ENCODE data around the gene GSE1.

GSE1 gene

GRCh38 chr16:85612801-85613603 lies at the start of gene GSE1:
GSE1 (plus strand) TSS chr16:85613322; CDS start chr16:85613392, 70 bp downstream.
- peak in 1 of 2 donors; percentile 12 for DNase-seq (ENCODE audit: low read depth in 2 of 2)

- DNase-seq (ENCODE audit: low read depth in 2 of 2) = no peak
Measured at GRCh38 chr16:85563515-85564276, 49.4 kb upstream of the GSE1 start.

DNA sequence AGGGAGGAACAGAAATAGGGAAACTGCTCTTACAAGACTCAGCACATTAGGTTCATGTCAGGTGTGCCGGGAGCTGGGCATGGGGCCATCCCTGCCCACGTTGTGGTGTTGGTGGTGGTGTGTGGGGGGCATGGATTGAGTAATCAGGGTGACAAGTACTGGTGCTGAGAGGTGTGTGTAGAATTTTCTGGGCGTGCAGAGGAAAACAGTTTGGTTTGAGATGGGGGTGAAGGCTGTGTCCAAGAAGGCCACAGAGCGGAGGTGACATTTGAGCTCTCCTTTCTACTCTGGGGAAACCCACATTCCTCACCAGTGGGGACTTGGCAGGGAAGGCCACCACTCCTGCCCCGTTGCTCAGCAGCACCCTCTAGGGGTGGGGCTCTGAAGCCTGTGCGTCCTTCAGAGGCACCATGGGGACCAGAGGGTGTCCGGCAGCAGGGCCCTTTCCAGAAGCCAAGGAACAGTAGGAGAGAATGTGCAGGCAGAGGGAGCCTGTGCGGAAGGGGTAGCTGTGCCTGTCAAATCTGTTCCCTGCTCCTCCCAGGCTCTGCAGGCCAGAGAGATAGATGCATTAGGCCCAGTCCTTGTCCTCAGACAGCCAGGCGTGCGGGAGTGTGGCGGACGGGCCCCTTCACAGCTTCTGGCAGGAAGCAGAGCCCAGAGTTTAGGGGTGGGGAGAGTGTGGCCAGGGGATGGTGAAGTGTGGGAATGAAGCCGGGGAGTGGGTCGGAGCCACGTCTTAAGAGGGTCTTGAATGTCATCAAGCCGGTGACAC lies 48.7 kb upstream of the GSE1 start:
- DNase-seq (ENCODE audit: low read depth in 2 of 2) = no peak

- no peak for DNase-seq (ENCODE audit: low read depth in 2 of 2)
Measured at GRCh38 chr16:85565340-85565739, 47.8 kb upstream of the GSE1 start.

- no peak for DNase-seq (ENCODE audit: low read depth in 2 of 2)
Measured at GRCh38 chr16:85565801-85566526, 47.2 kb upstream of the GSE1 start.

- no peak for DNase-seq (ENCODE audit: low read depth in 2 of 2)
Measured at GRCh38 chr16:85566561-85567100, 46.5 kb upstream of the GSE1 start.

GRCh38 chr16:85567101-85567866 lies 45.8 kb upstream of the GSE1 start:
- no peak for DNase-seq (ENCODE audit: low read depth in 2 of 2)

- DNase-seq (ENCODE audit: low read depth in 2 of 2) = no peak
Measured at GRCh38 chr16:85567935-85568334, 45.2 kb upstream of the GSE1 start.

- no peak for DNase-seq (ENCODE audit: low read depth in 2 of 2)
Measured at GRCh38 chr16:85568519-85568918, 44.6 kb upstream of the GSE1 start.

DNA sequence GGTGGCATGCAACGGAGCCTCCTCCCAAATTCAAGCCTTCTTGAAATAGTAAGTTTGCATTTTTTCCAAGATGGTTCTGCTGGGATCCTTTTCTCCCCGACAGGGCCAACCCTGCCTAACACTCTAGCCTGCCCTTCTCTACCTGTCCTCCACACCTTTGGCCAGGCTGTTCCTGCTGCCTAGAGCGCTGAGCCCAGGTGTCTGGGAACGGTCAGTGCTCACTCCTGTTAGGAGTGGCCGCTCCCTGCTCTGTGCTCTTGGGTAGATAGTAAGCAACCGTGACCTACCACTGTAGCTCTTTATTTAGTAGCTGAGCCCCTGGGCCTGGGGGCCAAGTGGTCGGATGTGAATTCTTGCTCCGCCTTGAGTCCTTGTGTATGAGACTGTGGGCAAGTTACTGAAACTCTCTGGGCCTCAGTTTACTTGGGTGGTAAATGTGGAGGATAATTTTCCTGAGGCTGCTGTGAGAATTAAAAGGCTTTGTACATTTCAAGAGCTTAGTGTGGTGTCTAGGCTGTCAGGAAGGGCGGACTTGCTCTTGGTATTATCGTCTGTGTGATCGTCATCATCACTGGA lies 44.0 kb upstream of the GSE1 start:
- no peak for DNase-seq (ENCODE audit: low read depth in 2 of 2)

GRCh38 chr16:85569615-85570212 lies 43.4 kb upstream of the GSE1 start:
- no peak for DNase-seq (ENCODE audit: low read depth in 2 of 2)

- DNase-seq (ENCODE audit: low read depth in 2 of 2) = no peak
Measured at GRCh38 chr16:85570213-85570734, 42.8 kb upstream of the GSE1 start.

DNA sequence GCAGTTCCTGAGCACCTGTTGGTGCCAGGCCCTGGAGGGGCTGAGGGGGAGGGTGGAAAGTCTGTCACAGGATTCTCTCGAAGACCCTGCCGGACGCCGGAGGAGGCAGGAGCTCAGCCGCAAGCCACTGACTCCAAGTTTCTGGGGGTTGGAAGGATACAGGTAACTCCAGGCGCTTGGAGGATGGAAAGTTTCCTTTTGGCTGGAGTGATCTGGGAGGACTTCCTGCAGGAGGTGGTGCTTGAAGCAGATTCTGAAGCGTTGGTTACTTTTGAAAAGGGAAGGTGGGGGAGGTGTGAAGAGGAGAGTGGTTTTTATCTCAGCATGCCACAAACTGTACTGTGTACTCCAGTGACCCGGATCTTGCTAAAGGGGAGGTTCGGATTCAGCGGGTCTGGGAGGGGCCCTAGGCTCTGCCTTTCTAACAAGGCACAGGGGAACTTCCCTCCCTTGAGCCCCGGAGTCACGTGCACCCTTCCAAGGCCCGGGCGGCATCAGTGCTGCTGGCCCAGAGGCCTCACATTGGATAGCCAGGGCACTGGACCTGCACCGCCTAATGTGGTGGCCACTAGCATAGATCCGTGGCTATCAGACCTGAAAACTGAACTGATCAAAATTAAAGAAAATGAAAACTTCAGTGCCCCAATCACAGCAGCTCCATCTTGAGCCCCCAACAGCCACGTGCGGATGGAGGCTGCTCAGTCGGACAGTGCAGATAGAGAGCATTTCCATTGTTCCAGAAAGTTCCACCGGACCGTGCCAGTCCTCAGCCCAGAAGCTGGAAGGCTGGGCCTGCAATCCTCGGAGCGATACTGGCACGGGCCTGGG lies 42.2 kb upstream of the GSE1 start:
- no peak for DNase-seq (ENCODE audit: low read depth in 2 of 2)

- DNase-seq (ENCODE audit: low read depth in 2 of 2) = no peak
Measured at GRCh38 chr16:85571563-85571812, 41.6 kb upstream of the GSE1 start.

DNA sequence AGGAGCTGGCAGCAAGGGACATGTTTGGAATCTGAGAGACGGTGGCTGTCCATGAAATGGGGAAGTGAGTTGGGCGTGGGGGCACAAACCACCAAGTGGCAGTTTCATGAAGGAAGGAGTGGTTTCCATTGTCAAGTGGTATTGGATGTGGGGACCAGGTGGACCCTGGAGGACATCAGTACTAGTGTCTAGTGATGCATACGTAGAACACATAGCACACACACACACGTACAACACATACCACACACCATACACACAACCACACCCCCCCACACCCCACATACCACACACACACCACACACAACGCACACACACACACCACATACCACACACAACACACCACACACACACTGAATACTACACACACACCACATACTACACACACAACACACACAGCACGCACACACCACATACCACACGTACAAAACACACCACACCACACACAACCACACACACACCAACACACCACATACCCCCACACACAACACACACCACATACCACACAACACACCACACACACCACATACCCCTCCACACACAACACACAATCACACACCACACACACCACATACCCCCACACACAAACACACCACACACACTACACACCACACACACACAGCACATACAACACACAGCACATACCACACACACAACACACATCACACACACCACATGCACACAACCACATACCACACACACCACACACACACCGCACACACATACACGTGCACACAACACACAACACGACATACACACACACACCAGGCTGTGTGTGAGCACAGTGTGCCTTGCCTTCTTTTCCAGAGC lies 41.1 kb upstream of the GSE1 start:
- DNase-seq (ENCODE audit: low read depth in 2 of 2) = no peak

DNA sequence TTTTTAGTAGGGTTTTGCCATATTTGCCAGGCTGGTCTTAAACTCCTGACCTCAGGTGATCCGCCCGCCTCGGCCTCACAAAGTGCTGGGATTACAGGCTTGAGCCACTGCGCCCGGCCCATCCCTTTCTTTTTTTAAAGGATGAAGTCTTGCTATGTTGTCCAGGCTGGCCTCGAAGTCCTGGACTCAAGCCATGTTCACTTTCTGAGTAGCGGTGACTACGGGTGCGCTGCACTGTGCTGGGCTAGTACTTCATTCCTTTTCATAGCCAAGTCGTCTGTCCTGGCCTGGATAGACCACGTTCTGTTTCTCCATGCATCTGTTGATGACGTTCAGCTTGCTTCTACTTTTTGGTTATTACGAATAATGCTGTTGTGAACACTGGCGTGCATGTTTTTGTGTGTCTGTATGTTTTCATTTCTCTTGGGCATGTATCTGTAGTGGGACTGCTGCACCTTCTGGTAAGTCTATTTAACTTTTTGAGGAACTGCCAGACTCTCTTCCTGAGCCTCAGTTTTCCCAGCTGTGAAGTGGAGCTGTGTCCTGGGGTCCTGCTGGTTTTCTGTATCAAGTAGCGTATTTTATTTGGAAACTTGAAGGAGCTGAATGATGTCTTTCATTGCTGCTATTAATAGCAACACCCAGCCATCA lies 40.0 kb upstream of the GSE1 start:
- DNase-seq (ENCODE audit: low read depth in 2 of 2) = no peak

All from stimulated activated CD8-positive, alpha-beta memory T cell treated with anti-CD3 and anti-CD28 coated beads, Interleukin-2, amount 100 ng/mL, for 1 hour (primary cell).